Activated CD4-positive, alpha-beta T cell treated with anti-CD3 and anti-CD28 coated beads, Interleukin-2, amount 50 U/mL, for 48 hours (primary cell): ENCODE measurements around the gene DTNBP1.
"Not testable (repeated sequence)": the region's sequence is repeated elsewhere in the genome, so short reads cannot be mapped to it uniquely, and the experiment has no call there.

Source experiments
- DNase-seq, 2 experiments: peaks; one replicate each; pipeline ENCODE4 v3.0.0-alpha.2; 2020

Gene DTNBP1

GRCh38 chr6:15666896-15667295 is 4.1 kb upstream of the DTNBP1 start:
- DNase-seq: not testable (repeated sequence)

- DNase-seq: no peak
Observed at GRCh38 chr6:15665237-15665636, 2.4 kb upstream of the DTNBP1 start.

GRCh38 chr6:15663130-15663871 is 473 bp upstream of the DTNBP1 start:
- DNase-seq: no peak

GRCh38 chr6:15661853-15662325 is 939 bp downstream of the DTNBP1 start:
- no peak for DNase-seq

GRCh38 chr6:15659181-15659580 is 3.6 kb downstream of the DTNBP1 start:
- DNase-seq: no peak

- DNase-seq: no peak
Observed at GRCh38 chr6:15658181-15658744, 4.6 kb downstream of the DTNBP1 start.

- no peak for DNase-seq
Observed at GRCh38 chr6:15657290-15657689, 5.5 kb downstream of the DTNBP1 start.

GRCh38 chr6:15656145-15656544 is 6.7 kb downstream of the DTNBP1 start:
- no peak for DNase-seq

GRCh38 chr6:15654250-15654649 is 8.6 kb downstream of the DTNBP1 start:
- no peak for DNase-seq

GRCh38 chr6:15653581-15653980 is 9.2 kb downstream of the DTNBP1 start:
- no peak for DNase-seq

GRCh38 chr6:15650004-15650559 is 12.7 kb downstream of the DTNBP1 start:
- DNase-seq: not testable (repeated sequence)

GRCh38 chr6:15644904-15645303 is 17.9 kb downstream of the DTNBP1 start:
- DNase-seq: no peak

- DNase-seq: no peak
Observed at GRCh38 chr6:15643542-15643941, 19.3 kb downstream of the DTNBP1 start.

GRCh38 chr6:15642276-15642675 is 20.6 kb downstream of the DTNBP1 start:
- no peak for DNase-seq

GRCh38 chr6:15638373-15638772 is 24.5 kb downstream of the DTNBP1 start:
- no peak for DNase-seq

- no peak for DNase-seq
Observed at GRCh38 chr6:15631432-15631831, 31.4 kb downstream of the DTNBP1 start.

GRCh38 chr6:15630202-15630601 is 32.6 kb downstream of the DTNBP1 start:
- no peak for DNase-seq

- no peak for DNase-seq
Observed at GRCh38 chr6:15629487-15629886, 33.3 kb downstream of the DTNBP1 start.

GRCh38 chr6:15628499-15629131 is 34.2 kb downstream of the DTNBP1 start:
- peak; percentile 54 to 69 for DNase-seq

GRCh38 chr6:15627821-15628220 is 35.0 kb downstream of the DTNBP1 start:
- no peak for DNase-seq

GRCh38 chr6:15626878-15627674 is 35.8 kb downstream of the DTNBP1 start:
- no peak for DNase-seq

- DNase-seq: no peak
Observed at GRCh38 chr6:15626160-15626559, 36.7 kb downstream of the DTNBP1 start.
